HCT116 (cell line): ENCODE measurements around the gene FARP1. TPM values are rescaled to one million over a fixed set of nuclear protein-coding genes. Genes with fewer than 3 reads are reported as not detected.

Source experiments
- ATAC-seq: fragments of 200-7000 bp; cut with Tn5 transposase; 2 replicates; pipeline ENCODE4 v1.9.1; 2020; ENCODE audit warnings: mild to moderate bottlenecking, moderate library complexity
- BruUV-seq: library from RNA; stranded (reverse); fragments of 400-500 nt; replicated peaks from 2 replicates; lab custom pipeline; 2021; lab: Mats Ljungman, UMichigan
- CTCF ChIA-PET: fragments of 300-600 bp; sonication (Branson Sonifier 250); formaldehyde crosslinking; loops from one replicate; lab custom pipeline; 2021; ENCODE audit warnings: antibody characterized with exemption; lab: Charles Lee
- POLR2A ChIA-PET: fragments of 300-600, 350-600 bp; sonication (Branson Sonifier 250); formaldehyde crosslinking; loops from one replicate; lab custom pipeline; 2021; ENCODE audit warnings: antibody characterized with exemption; lab: Charles Lee
- RAD21 ChIA-PET, 2 experiments: fragments of 300-600 bp; sonication (Branson Sonifier 250); formaldehyde crosslinking; loops; one replicate each; lab custom pipeline; 2023; ENCODE audit warnings: low total read pairs in 2 of 2; ENCODE audit not compliant: uncharacterized antibody in 2 of 2, unreplicated experiment in 2 of 2, low non-redundant PET in 1 of 2; lab: Charles Lee
- DNase-seq: peaks from one replicate; pipeline ENCODE4 v3.0.0-alpha.2; 2010; ENCODE audit warnings: low read depth, low spot score
- H2AFZ ChIP-seq: fragments of 200-600 bp; shearing (Covaris generic), sonication (generic); 2 replicates; pipeline ENCODE4 v1.6.1; 2017; ENCODE audit warnings: low read depth, mixed run types, mixed read lengths, antibody characterized with exemption, low read length; ENCODE audit not compliant: poor library complexity, severe bottlenecking
- H3K27ac ChIP-seq: 2 replicates; pipeline ENCODE4 v1.5.1; 2012; ENCODE audit warnings: low read depth, low read length
- H3K27me3 ChIP-seq: fragments of 200-600 bp; sonication (generic); 2 replicates; pipeline ENCODE4 v1.6.1; 2016; ENCODE audit warnings: mixed run types, low read length, mixed read lengths; ENCODE audit not compliant: insufficient read depth
- H3K36me3 ChIP-seq, 2 experiments: fragments of 200-500 bp in 1 of 2; fragments of 200-600 bp in 1 of 2; sonication (Bioruptor generic) in 1 of 2; sonication (generic) in 1 of 2; 2 replicates each; pipeline versions ENCODE4 v1.5.1 to v1.6.1; 2014 to 2016; ENCODE audit warnings: low read length in 2 of 2, inconsistent platforms in 1 of 2, mixed read lengths in 1 of 2, mixed run types in 1 of 2; ENCODE audit not compliant: insufficient read depth in 2 of 2, control insufficient read depth in 1 of 2
- H3K4me1 ChIP-seq, 2 experiments: fragments of 200-600 bp in 1 of 2; sonication (generic) in 1 of 2; 2 replicates each; pipeline versions ENCODE4 v1.5.1 to v1.6.1; 2012 to 2017; ENCODE audit warnings: low read length in 2 of 2, inconsistent platforms in 1 of 2, mild to moderate bottlenecking in 1 of 2, mixed read lengths in 1 of 2, mixed run types in 1 of 2, moderate library complexity in 1 of 2; ENCODE audit not compliant: insufficient read depth in 2 of 2, control insufficient read depth in 1 of 2
- H3K4me2 ChIP-seq: fragments of 200-600 bp; sonication (generic); 2 replicates; pipeline ENCODE4 v1.6.1; 2017; ENCODE audit warnings: mixed run types, low read length, mixed read lengths
- H3K4me3 ChIP-seq, 2 experiments: fragments of 200-600 bp in 1 of 2; sonication (generic) in 1 of 2; replicated peaks in 1 of 2; 2 replicates each; pipeline ENCODE4 v1.5.1; 2011 to 2016; ENCODE audit warnings: low read length in 2 of 2, control low read depth in 1 of 2, low read depth in 1 of 2, mild to moderate bottlenecking in 1 of 2, mixed read lengths in 1 of 2, mixed run types in 1 of 2
- H3K79me2 ChIP-seq: fragments of 200-600 bp; sonication (generic); 2 replicates; pipeline ENCODE4 v1.6.1; 2017; ENCODE audit warnings: mild to moderate bottlenecking, mixed run types, low read length, moderate library complexity, mixed read lengths; ENCODE audit not compliant: insufficient read depth
- H3K9ac ChIP-seq: fragments of 200-600 bp; sonication (generic); 2 replicates; pipeline ENCODE4 v1.6.1; 2016; ENCODE audit warnings: low read length, mixed read lengths
- H3K9me2 ChIP-seq: fragments of 200-600 bp; sonication (generic), shearing (Covaris generic); 2 replicates; pipeline ENCODE4 v1.6.1; 2017; ENCODE audit warnings: mixed run types, mild to moderate bottlenecking, moderate library complexity; ENCODE audit not compliant: insufficient read depth
- H3K9me3 ChIP-seq, 2 experiments: fragments of 200-500 bp in 1 of 2; fragments of 200-600 bp in 1 of 2; sonication (Bioruptor generic) in 1 of 2; sonication (generic) in 1 of 2; 2 replicates each; pipeline ENCODE4 v1.6.1; 2014 to 2017; ENCODE audit warnings: low read length in 2 of 2, mixed read lengths in 2 of 2, inconsistent platforms in 1 of 2, low read depth in 1 of 2, mild to moderate bottlenecking in 1 of 2, mixed run types in 1 of 2, moderate library complexity in 1 of 2; ENCODE audit not compliant: control insufficient read depth in 1 of 2, insufficient read depth in 1 of 2
- H4K20me1 ChIP-seq: fragments of 200-600 bp; sonication (generic), shearing (Covaris generic); 2 replicates; pipeline ENCODE4 v1.6.1; 2017; ENCODE audit warnings: mixed run types, mild to moderate bottlenecking, moderate library complexity; ENCODE audit not compliant: insufficient read depth
- EGR1 ChIP-seq: IDR thresholded peaks from 2 replicates; pipeline ENCODE4 v1.6.1; 2012; ENCODE audit warnings: low read depth
- ELF1 ChIP-seq: IDR thresholded peaks from 2 replicates; pipeline ENCODE4 v1.6.1; 2012; ENCODE audit warnings: low read depth, borderline replicate concordance
- EZH2 ChIP-seq: fragments of 200-600 bp; sonication (generic); IDR thresholded peaks from 2 replicates; pipeline ENCODE4 v1.6.1; 2017; ENCODE audit warnings: antibody characterized with exemption, mixed run types
- EZH2phosphoT487 ChIP-seq: fragments of 200-600 bp; IDR thresholded peaks from 2 replicates; pipeline ENCODE4 v1.6.1; 2018; ENCODE audit warnings: antibody characterized with exemption, borderline replicate concordance
- FOSL1 ChIP-seq: IDR thresholded peaks from 2 replicates; pipeline ENCODE4 v1.6.1; 2012; ENCODE audit warnings: low read depth
- POLR2A ChIP-seq: IDR thresholded peaks from 2 replicates; pipeline ENCODE4 v1.7.0; 2011; ENCODE audit warnings: borderline replicate concordance; ENCODE audit not compliant: insufficient read depth, insufficient read length; ENCODE audit errors: extremely low read depth
- REST ChIP-seq: IDR thresholded peaks from 2 replicates; pipeline ENCODE4 v1.6.1; 2012; ENCODE audit warnings: low read depth
- SP1 ChIP-seq: IDR thresholded peaks from 2 replicates; pipeline ENCODE4 v1.6.1; 2012; ENCODE audit warnings: low read depth
- SRF ChIP-seq: IDR thresholded peaks from 2 replicates; pipeline ENCODE4 v1.6.1; 2012; ENCODE audit warnings: low read depth
- TCF7L2 ChIP-seq: IDR thresholded peaks from 2 replicates; pipeline ENCODE4 v1.7.0; 2011; ENCODE audit warnings: borderline replicate concordance, inconsistent platforms; ENCODE audit not compliant: insufficient read depth, insufficient read length; ENCODE audit errors: extremely low read depth
- ZNF274 ChIP-seq: fragments of 200-500 bp; sonication (Bioruptor generic); IDR thresholded peaks from 2 replicates; pipeline ENCODE4 v1.6.1; 2014; ENCODE audit warnings: mild to moderate bottlenecking, low read depth, low read length, inconsistent platforms
- intact Hi-C: fragments of 100-400 bp; cut with micrococcal nuclease; formaldehyde crosslinking; loops from 2 replicates; pipeline ENCODE4 v1.10.0; 2022
- total RNA-seq: library from RNA; stranded (reverse); gene quantifications from one replicate; pipeline ENCODE4 v1.2.1, GENCODE V29; 2021; ENCODE audit not compliant: unreplicated experiment
- TF ChIP-seq, protein P1 (sequence below): IDR thresholded peaks from 2 replicates; pipeline ENCODE4 v1.6.1; 2012

FARP1 gene
- total RNA-seq, 1 experiment from 2014 or later: 30.5 TPM

GRCh38 chr13:98217597-98217996 lies 74.7 kb downstream of the FARP1 start (continued):
- TF ChIP-seq ZNF274: no peak
- no peak for TF ChIP-seq SP1
- no peak for TF ChIP-seq ELF1
- TF ChIP-seq FOSL1: no peak
- TF ChIP-seq SRF: no peak
- TF ChIP-seq EGR1: no peak
- no peak for TF ChIP-seq EZH2phosphoT487
- no peak for TF ChIP-seq POLR2A
- no peak for TF ChIP-seq TCF7L2
- TF ChIP-seq, protein P1, sequence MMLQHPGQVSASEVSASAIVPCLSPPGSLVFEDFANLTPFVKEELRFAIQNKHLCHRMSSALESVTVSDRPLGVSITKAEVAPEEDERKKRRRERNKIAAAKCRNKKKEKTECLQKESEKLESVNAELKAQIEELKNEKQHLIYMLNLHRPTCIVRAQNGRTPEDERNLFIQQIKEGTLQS: no peak
- TF ChIP-seq REST: no peak

DNA sequence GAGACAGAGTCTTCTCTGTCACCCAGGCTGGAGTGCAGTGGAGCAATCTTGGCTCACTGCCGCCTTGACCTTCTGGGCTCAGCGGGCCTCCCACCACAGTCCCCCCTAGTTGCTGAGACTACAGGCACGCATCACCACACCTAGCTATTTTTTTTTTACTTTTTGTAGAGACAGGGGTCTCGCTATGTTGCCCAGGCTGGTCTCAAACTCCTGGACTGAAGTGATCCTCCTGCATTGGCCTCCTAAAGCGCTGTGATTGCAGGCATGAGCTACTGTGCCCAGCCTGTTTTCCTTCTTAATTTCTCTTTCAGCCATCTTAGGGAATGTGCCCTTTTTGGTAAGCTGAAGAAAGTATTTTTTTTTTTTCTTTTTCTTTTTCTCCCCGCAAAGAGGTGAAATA lies 76.8 kb downstream of the FARP1 start:
- ChIA-PET RAD21 (no interaction called here), POLR2A (no interaction called here)
- Histone ChIP-seq H3K9me2 (no peaks in the 10 kb centered on the region), H3K4me2 (no peak overlapping the region), H3K79me2 (no peaks in the 10 kb centered on the region), H2AFZ (no peak overlapping the region)
- DNase-seq: no peak
- intact Hi-C loops: no loop called here
- no TSS peak for BruUV-seq
- ATAC-seq: no peak
- no peak for TF ChIP-seq EZH2phosphoT487
- TF ChIP-seq EZH2: no peak
- TF ChIP-seq POLR2A: no peak
- no peak for TF ChIP-seq SP1
- TF ChIP-seq, all 23 proteins: peak for 0
- Histone ChIP-seq H3K27me3 (no peaks in the 10 kb centered on the region), H3K27ac (no peak overlapping the region), H3K4me3 (no peak overlapping the region), H3K9me3 (no peaks in the 10 kb centered on the region), H3K9ac (no peak overlapping the region), H4K20me1 (no peaks in the 10 kb centered on the region), H3K4me1 (peaks cover 21 to 22% of the 10 kb centered on the region in 2 experiments), H3K36me3 (no peaks in the 10 kb centered on the region)
- CTCF ChIA-PET: no interaction called here
